DOHH2 (cell line): ENCODE results near the gene PARP1.

Source experiments
- CTCF ChIP-seq: fragments of 200-600 bp; sonication (generic); IDR thresholded peaks from one replicate; pipeline ENCODE4 v1.5.1; 2014; ENCODE audit warnings: antibody characterized with exemption, mild to moderate bottlenecking, low read depth, low read length; ENCODE audit not compliant: poor library complexity, severe bottlenecking
- EZH2phosphoT487 ChIP-seq: fragments of 200-600 bp; sonication (generic); IDR thresholded peaks from 2 replicates; pipeline ENCODE4 v1.6.1; 2017; ENCODE audit warnings: borderline replicate concordance, mild to moderate bottlenecking, antibody characterized with exemption, low read length, moderate library complexity, mixed read lengths

DNA sequence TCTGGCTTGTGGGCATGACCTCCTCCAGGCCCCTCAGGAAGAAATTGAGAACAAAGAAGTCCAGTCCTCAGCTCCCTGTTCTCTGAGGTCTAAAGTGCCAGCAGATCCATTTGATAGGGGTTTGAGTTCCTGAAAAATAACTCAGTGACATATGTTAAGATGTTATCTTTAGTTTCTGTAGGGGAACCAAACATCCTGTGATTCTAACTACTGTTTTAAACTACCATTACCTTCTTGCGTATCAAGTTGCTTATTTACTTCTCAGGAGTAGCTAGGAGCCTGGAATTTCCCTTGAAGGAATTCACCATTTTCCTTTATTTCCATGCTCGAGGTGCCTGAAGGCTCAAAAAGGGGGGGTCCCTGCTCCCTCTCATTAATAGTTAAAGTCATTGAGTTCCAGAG, 80.1 kb downstream of the PARP1 start:
- TF ChIP-seq CTCF (no peak), EZH2phosphoT487 (no peak)
